ENCODE results near the gene MROH8.

DNA sequence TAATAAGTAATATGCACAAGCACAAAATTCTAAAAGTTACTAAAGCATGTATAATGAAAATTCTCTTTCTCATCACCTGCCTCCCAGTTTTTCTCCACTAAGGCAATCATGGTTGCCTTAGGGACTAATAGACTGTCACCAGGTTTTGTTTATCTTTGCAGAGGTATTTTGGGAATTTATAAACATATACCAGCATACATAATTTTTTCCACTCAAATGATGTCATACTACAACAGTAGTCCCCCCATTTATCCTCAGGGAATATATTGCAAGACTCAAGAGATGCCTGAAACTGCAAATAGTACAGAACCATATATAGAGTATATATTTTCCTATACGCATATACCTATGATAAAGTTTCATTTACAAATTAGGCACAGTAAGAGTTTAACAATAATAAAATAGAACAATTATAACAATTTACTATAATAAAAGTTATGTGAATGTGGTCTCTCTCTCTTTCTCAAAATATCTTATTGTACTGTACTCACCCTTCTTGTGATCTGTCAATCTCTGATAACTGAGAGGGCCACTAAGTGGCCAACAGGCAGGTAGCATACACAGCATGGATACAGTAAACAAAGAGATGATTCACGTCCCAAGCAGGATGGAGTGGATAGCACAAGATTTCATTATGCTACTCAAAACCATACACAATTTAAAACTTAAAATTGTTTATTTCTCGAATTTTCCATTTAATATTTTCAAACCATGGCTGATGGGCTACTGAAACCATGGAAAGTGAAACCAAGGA, 103.2 kb downstream of the MROH8 start:
- TF ChIP-seq EP300 (IDR thresholded peaks at IDR 0.05) (no peak), POLR2AphosphoS5 (IDR thresholded peaks at IDR 0.05) (no peak)
- TF ChIP-seq, protein P1, sequence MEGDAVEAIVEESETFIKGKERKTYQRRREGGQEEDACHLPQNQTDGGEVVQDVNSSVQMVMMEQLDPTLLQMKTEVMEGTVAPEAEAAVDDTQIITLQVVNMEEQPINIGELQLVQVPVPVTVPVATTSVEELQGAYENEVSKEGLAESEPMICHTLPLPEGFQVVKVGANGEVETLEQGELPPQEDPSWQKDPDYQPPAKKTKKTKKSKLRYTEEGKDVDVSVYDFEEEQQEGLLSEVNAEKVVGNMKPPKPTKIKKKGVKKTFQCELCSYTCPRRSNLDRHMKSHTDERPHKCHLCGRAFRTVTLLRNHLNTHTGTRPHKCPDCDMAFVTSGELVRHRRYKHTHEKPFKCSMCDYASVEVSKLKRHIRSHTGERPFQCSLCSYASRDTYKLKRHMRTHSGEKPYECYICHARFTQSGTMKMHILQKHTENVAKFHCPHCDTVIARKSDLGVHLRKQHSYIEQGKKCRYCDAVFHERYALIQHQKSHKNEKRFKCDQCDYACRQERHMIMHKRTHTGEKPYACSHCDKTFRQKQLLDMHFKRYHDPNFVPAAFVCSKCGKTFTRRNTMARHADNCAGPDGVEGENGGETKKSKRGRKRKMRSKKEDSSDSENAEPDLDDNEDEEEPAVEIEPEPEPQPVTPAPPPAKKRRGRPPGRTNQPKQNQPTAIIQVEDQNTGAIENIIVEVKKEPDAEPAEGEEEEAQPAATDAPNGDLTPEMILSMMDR (IDR thresholded peaks at IDR 0.05), result no peak
